ENCODE results near the gene C11orf98. TPM values are rescaled to one million over a fixed set of nuclear protein-coding genes. Genes with fewer than 3 reads are reported as not detected.

Gene C11orf98
- polyA plus RNA-seq, 1 donor (not counting 4 experiments of a cell fraction or from before 2014, with no cell fraction given): 81.5 TPM

- Histone ChIP-seq H3K79me2 (ENCODE audit: control insufficient read depth, insufficient read depth, low read length) (no peaks in the 10 kb centered on the region), H3K9ac (ENCODE audit: control insufficient read depth, extremely low read depth, insufficient read depth, low read length) (no peak overlapping the region), H3K9me1 (ENCODE audit: control insufficient read depth, extremely low read depth, insufficient read depth, low read length) (no peaks in the 10 kb centered on the region), H2AFZ (ENCODE audit: control insufficient read depth, low read length) (no peak overlapping the region), H4K20me1 (ENCODE audit: control insufficient read depth, extremely low read depth, insufficient read depth, low read length) (no peaks in the 10 kb centered on the region), H3K9me3 (ENCODE audit: control insufficient read depth, low read depth, low read length) (no peaks in the 10 kb centered on the region), H3K4me2 (ENCODE audit: control insufficient read depth, extremely low read depth, insufficient read depth, low read depth, low read length) (no peak overlapping the region), H3K27ac (ENCODE audit: control insufficient read depth, insufficient read depth, low read length) (no peak overlapping the region), H3K4me3 (ENCODE audit: control insufficient read depth in 2 of 3, extremely low read depth in 1 of 3, insufficient read depth in 2 of 3, low read depth in 1 of 3, low read length in 3 of 3) (no peak overlapping the region), H3K36me3 (ENCODE audit: control insufficient read depth in 2 of 2, extremely low read depth in 1 of 2, insufficient read depth in 2 of 2, low read length in 2 of 2) (peaks cover 8 to 18% of the 10 kb centered on the region in 2 experiments), H3K27me3 (ENCODE audit: control insufficient read depth, extremely low read depth, insufficient read depth, low read length) (no peaks in the 10 kb centered on the region), H3K4me1 (ENCODE audit: control insufficient read depth, extremely low read depth, insufficient read depth, low read length) (peaks cover 22% of the 10 kb centered on the region)
- DNase-seq (ENCODE audit: low read depth, low spot score) (no peak), FAIRE-seq (peak; percentile 82)
- dilution Hi-C loops (cut with MboI; ENCODE audit: extremely low pct_ligation_motif_present, low sequenced_read_pairs): no loop called here
- TF ChIP-seq EZH2 (IDR thresholded peaks at IDR 0.05; ENCODE audit: low read length): no peak
- TF ChIP-seq CTCF (optimal IDR thresholded peaks at IDR 0.05 in 1 of 3, IDR thresholded peaks at IDR 0.05 in 1 of 3, conservative IDR thresholded peaks at IDR 0.05 in 1 of 3; ENCODE audit: extremely low read depth in 1 of 3, insufficient read depth in 2 of 3, low read length in 3 of 3): no peak
Measured at GRCh38 chr11:62614275-62614674, 50.7 kb downstream of the C11orf98 start.

GRCh38 chr11:62613291-62613778 is 51.7 kb downstream of the C11orf98 start:
- no peak for FAIRE-seq
- Histone ChIP-seq H3K4me1 (ENCODE audit: control insufficient read depth, extremely low read depth, insufficient read depth, low read length) (peaks cover 20% of the 10 kb centered on the region), H3K9ac (ENCODE audit: control insufficient read depth, extremely low read depth, insufficient read depth, low read length) (no peak overlapping the region), H3K36me3 (ENCODE audit: control insufficient read depth in 2 of 2, extremely low read depth in 1 of 2, insufficient read depth in 2 of 2, low read length in 2 of 2) (peaks cover 11 to 21% of the 10 kb centered on the region in 2 experiments), H3K4me2 (ENCODE audit: control insufficient read depth, extremely low read depth, insufficient read depth, low read depth, low read length) (no peak overlapping the region), H3K79me2 (ENCODE audit: control insufficient read depth, insufficient read depth, low read length) (no peaks in the 10 kb centered on the region), H3K27me3 (ENCODE audit: control insufficient read depth, extremely low read depth, insufficient read depth, low read length) (no peaks in the 10 kb centered on the region), H3K27ac (ENCODE audit: control insufficient read depth, insufficient read depth, low read length) (no peak overlapping the region), H2AFZ (ENCODE audit: control insufficient read depth, low read length) (no peak overlapping the region), H4K20me1 (ENCODE audit: control insufficient read depth, extremely low read depth, insufficient read depth, low read length) (no peaks in the 10 kb centered on the region), H3K4me3 (ENCODE audit: control insufficient read depth in 2 of 3, extremely low read depth in 1 of 3, insufficient read depth in 2 of 3, low read depth in 1 of 3, low read length in 3 of 3) (no peak overlapping the region), H3K9me3 (ENCODE audit: control insufficient read depth, low read depth, low read length) (no peaks in the 10 kb centered on the region), H3K9me1 (ENCODE audit: control insufficient read depth, extremely low read depth, insufficient read depth, low read length) (no peaks in the 10 kb centered on the region)
- no peak for TF ChIP-seq CTCF (optimal IDR thresholded peaks at IDR 0.05 in 1 of 3, IDR thresholded peaks at IDR 0.05 in 1 of 3, conservative IDR thresholded peaks at IDR 0.05 in 1 of 3; ENCODE audit: extremely low read depth in 1 of 3, insufficient read depth in 2 of 3, low read length in 3 of 3)
- no peak for TF ChIP-seq EZH2 (IDR thresholded peaks at IDR 0.05; ENCODE audit: low read length)
- dilution Hi-C loops (cut with MboI; ENCODE audit: extremely low pct_ligation_motif_present, low sequenced_read_pairs): no loop called here
- DNase-seq (ENCODE audit: low read depth, low spot score): no peak

Small RNAs within 50 kb of the gene (small RNA-seq; reads per million reads assigned to genes)
- gene SNORA57 (ENCODE audit: insufficient read length in 3 of 3, low read depth in 3 of 3, low replicate concordance in 1 of 3): 0 reads per million in 3 experiments

Other genes with a start within 250 kb of the C11orf98 start
- gene SCGB1A1, start 246.2 kb downstream of the C11orf98 start, polyA plus RNA-seq: not detected in 3 replicates
- 195 to 220 TPM (median 207 TPM) in 3 replicates for gene AHNAK, start 118.4 kb downstream of the C11orf98 start, polyA plus RNA-seq
- gene EEF1G, start 91.3 kb downstream of the C11orf98 start, polyA plus RNA-seq: 1,553 to 1,943 TPM (median 1,735 TPM) in 3 replicates
- 10.1 to 12.3 TPM (median 10.5 TPM) in 3 replicates for gene TUT1, start 73.7 kb downstream of the C11orf98 start, polyA plus RNA-seq
- gene MTA2, start 63.3 kb downstream of the C11orf98 start, polyA plus RNA-seq: 29.4 to 44.3 TPM (median 39.7 TPM) in 3 replicates
- gene EML3, start 52.4 kb downstream of the C11orf98 start, polyA plus RNA-seq: 13.6 to 15.1 TPM (median 13.6 TPM) in 3 replicates
- 1.0 to 1.9 TPM (median 1.5 TPM) in 3 replicates for gene ROM1, start 52.0 kb downstream of the C11orf98 start, polyA plus RNA-seq
- 15.1 to 28.2 TPM (median 17.7 TPM) in 3 replicates for gene B3GAT3, start 43.2 kb downstream of the C11orf98 start, polyA plus RNA-seq
- gene GANAB, start 18.6 kb downstream of the C11orf98 start, polyA plus RNA-seq: 153 to 211 TPM (median 176 TPM) in 3 replicates
- 7.7 to 21.1 TPM (median 8.0 TPM) in 3 replicates for gene INTS5, start 11.9 kb downstream of the C11orf98 start, polyA plus RNA-seq
- 4.0 to 4.5 TPM (median 4.2 TPM) in 3 replicates for gene CSKMT, start 102 bp upstream of the C11orf98 start, polyA plus RNA-seq
- 8.3 to 11.7 TPM (median 8.6 TPM) in 3 replicates for gene UQCC3, start 6.5 kb upstream of the C11orf98 start, polyA plus RNA-seq
- gene LBHD1, start 7.1 kb upstream of the C11orf98 start, polyA plus RNA-seq: 3.8 to 5.3 TPM (median 4.9 TPM) in 3 replicates
- gene UBXN1, start 13.9 kb upstream of the C11orf98 start, polyA plus RNA-seq: 45.9 to 72.5 TPM (median 58.5 TPM) in 3 replicates
- 0.08 TPM in 3 replicates for gene LRRN4CL, start 24.3 kb upstream of the C11orf98 start, polyA plus RNA-seq
- 21.9 to 50.5 TPM (median 38.6 TPM) in 3 replicates for gene BSCL2, start 42.2 kb upstream of the C11orf98 start, polyA plus RNA-seq
- not detected in 3 replicates for gene GNG3, start 42.5 kb upstream of the C11orf98 start, polyA plus RNA-seq
- 17.2 to 29.0 TPM (median 20.3 TPM) in 3 replicates for gene HNRNPUL2, start 62.2 kb upstream of the C11orf98 start, polyA plus RNA-seq
- gene TTC9C, start 63.3 kb upstream of the C11orf98 start, polyA plus RNA-seq: 14.7 to 26.1 TPM (median 23.8 TPM) in 3 replicates
- gene ZBTB3, start 89.0 kb upstream of the C11orf98 start, polyA plus RNA-seq: 3.4 to 7.2 TPM (median 4.0 TPM) in 3 replicates
- gene POLR2G, start 96.4 kb upstream of the C11orf98 start, polyA plus RNA-seq: 145 to 166 TPM (median 151 TPM) in 3 replicates
- 14.7 to 16.1 TPM (median 14.8 TPM) in 3 replicates for gene TAF6L, start 106.2 kb upstream of the C11orf98 start, polyA plus RNA-seq
- 35.4 to 76.4 TPM (median 38.6 TPM) in 3 replicates for gene TMEM179B, start 122.2 kb upstream of the C11orf98 start, polyA plus RNA-seq
- gene TMEM223, start 126.8 kb upstream of the C11orf98 start, polyA plus RNA-seq: 11.0 to 15.6 TPM (median 11.8 TPM) in 3 replicates
- 22.8 to 51.2 TPM (median 25.3 TPM) in 3 replicates for gene NXF1, start 140.2 kb upstream of the C11orf98 start, polyA plus RNA-seq
- gene STX5, start 166.8 kb upstream of the C11orf98 start, polyA plus RNA-seq: 20.4 to 30.4 TPM (median 25.6 TPM) in 3 replicates
- gene TEX54, start 167.6 kb upstream of the C11orf98 start, polyA plus RNA-seq: not detected in 3 replicates
- gene WDR74, start 174.4 kb upstream of the C11orf98 start, polyA plus RNA-seq: 44.5 to 48.1 TPM (median 47.7 TPM) in 3 replicates
- 469 to 552 TPM (median 521 TPM) in 3 replicates for gene SLC3A2, start 215.7 kb upstream of the C11orf98 start, polyA plus RNA-seq

Measured in keratinocyte (primary cell).